ENCODE data around the gene KIF26B.
"Not testable (repeated sequence)": the region's sequence is repeated elsewhere in the genome, so short reads cannot be mapped to it uniquely, and the experiment has no call there.

KIF26B gene

DNA sequence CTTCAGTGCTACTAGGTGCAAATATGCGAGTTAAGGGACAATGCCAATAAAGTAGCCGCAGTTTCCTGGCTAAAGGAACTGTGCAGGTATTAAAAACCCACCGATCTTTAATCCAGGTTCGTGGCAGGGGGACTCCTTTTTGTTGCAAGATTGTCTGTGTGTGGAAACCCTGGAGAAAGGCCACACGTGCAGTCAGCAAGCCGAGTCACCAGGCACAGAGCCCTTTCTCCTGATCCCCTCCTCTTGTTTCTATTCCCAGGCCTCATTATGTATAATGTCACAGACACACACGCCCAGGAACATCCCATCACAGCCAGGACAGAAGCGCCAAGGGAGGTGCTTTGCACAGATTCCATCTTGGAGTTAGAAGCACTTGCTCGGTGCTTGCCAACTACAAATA, 528.9 kb downstream of the KIF26B start:
- no peak for DNase-seq (ENCODE audit: low read depth in 2 of 2)

DNA sequence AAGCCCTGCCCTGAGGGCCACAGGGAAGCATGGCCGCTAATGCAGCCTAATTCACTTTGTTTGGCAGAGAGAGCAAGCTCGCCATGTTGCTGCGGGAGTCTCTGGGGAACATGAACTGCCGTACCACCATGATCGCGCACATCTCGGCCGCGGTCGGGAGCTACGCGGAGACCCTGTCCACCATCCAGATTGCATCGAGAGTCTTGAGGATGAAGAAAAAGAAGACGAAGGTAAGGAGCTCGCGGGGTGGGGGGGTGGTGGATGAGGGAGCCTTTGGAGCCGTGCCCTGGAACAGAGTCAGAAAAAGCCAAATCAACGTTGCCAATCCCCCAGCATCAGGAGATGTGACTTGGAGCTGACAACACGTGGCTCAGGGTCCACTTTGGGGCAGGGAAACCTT, 529.4 kb downstream of the KIF26B start:
- no peak for DNase-seq (ENCODE audit: low read depth in 2 of 2)

DNA sequence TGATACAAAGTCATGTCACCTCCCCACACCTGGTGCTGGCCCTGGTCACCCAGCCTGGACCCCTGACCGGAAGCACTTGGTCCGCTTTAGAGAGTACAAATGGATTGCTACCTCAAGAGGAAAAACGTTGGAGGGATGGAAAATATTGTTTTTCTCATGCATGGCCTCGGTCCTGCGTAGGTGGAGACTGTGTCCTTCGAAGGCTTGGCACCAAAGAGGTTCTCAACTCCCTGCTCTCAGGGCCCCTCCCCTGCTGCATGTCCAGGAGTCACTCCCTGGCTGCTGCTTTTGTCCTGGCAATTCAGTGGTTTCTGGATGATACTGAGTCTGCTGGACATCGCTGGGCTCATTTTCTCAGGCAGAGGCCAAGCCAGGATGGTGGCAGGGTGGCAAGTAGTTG, 529.8 kb downstream of the KIF26B start:
- no peak for DNase-seq (ENCODE audit: low read depth in 2 of 2)

DNA sequence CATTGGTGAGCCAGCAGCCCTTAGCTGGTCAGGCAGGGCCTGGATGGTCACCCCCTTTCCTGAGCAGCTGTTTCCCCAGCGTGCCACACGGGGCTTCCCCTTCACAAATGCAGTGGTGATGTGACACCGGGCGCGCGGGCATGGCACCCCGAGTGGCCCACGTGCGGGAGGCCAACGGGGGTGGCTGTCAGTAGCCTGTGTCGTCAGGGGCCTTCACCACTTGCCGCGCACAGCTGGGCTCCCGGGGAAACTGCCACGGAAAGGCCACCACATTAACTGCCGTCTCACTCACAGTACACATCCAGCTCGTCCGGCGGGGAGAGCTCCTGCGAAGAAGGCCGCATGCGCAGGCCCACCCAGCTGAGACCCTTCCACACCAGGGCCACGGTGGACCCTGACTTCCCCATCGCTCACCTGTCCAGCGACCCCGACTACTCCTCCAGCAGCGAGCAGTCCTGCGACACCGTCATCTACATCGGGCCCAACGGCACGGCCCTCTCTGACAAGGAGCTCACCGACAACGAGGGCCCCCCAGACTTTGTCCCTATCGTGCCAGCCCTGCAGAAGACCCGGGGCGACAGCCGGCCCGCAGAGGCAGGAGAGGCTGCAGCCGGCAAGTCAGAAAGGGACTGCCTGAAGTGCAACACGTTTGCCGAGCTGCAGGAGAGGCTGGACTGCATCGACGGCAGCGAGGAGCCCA, 530.5 kb downstream of the KIF26B start:
- no peak for DNase-seq (ENCODE audit: low read depth in 2 of 2)

DNA sequence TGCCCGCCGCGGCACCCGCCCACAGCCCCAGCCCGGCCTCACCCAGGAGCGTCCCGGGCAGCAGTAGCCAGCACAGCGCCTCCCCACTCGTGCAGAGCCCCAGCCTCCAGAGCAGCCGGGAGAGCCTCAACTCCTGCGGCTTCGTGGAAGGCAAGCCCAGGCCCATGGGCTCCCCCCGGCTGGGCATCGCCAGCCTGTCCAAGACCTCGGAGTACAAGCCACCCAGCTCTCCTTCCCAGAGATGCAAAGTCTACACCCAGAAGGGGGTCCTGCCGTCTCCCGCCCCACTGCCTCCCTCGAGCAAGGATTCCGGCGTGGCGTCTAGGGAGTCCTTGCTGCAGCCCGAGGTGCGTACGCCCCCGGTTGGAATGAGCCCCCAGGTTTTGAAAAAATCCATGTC, 531.2 kb downstream of the KIF26B start:
- DNase-seq (ENCODE audit: low read depth in 2 of 2) = no peak

DNA sequence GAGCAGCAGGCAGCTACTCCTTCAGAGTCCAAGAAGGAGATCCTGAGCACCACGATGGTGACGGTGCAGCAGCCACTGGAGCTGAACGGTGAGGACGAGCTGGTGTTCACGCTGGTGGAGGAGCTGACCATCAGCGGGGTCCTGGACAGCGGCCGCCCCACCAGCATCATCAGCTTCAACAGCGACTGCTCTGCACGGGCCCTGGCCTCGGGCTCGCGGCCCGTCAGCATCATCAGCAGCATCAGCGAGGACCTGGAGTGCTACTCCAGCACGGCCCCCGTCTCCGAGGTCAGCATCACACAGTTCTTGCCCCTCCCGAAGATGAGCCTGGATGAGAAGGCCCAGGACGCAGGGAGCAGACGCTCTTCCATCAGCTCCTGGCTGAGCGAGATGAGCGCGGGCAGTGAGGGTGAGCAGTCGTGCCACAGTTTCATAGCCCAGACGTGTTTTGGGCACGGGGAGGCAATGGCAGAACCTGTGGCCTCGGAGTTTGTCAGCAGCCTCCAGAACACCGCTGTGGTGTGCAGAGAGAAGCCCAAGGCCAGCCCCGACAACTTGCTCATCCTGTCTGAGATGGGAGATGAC, 531.8 kb downstream of the KIF26B start:
- DNase-seq (ENCODE audit: low read depth in 2 of 2) = no peak

DNA sequence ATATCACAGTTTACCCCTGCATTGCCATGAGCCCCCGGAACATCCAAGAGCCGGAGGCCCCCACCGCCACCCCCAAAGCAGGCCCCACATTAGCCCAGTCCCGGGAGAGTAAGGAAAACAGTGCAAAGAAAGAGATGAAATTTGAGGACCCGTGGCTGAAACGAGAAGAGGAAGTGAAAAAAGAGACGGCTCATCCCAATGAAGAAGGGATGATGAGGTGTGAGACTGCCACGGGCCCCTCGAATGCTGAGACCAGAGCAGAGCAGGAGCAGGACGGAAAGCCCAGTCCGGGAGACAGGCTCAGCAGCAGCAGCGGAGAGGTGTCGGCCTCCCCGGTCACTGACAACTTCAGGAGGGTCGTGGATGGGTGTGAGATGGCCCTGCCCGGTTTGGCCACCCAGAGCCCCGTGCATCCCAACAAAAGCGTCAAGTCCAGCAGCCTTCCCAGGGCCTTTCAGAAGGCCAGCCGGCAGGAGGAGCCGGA, 532.4 kb downstream of the KIF26B start:
- no peak for DNase-seq (ENCODE audit: low read depth in 2 of 2)

DNA sequence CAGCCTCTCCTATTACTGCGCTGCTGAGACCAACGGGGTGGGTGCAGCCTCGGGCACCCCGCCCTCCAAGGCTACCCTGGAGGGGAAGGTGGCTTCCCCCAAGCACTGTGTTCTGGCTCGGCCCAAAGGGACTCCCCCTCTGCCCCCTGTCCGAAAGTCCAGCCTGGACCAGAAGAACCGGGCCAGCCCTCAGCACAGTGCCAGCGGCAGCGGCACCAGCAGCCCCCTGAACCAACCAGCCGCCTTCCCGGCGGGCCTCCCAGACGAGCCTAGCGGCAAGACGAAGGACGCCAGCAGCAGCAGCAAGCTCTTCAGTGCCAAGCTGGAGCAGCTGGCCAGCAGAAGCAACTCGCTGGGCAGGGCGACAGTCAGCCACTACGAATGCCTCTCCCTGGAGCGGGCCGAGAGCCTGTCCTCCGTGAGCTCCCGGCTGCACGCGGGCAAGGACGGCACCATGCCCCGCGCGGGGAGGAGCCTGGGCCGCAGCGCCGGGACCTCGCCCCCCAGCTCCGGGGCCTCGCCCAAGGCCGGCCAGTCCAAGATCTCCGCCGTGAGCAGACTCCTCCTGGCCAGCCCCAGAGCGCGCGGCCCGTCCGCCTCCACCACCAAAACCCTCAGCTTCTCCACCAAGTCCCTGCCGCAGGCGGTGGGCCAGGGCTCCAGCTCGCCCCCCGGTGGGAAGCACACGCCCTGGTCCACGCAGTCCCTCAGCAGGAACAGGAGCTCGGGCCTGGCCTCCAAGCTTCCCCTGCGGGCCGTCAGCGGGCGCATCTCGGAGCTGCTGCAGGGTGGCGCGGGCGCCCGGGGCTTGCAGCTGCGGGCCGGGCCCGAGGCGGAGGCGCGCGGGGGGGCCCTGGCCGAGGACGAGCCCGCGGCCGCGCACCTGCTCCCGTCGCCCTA, 533.1 kb downstream of the KIF26B start:
- DNase-seq (ENCODE audit: low read depth in 2 of 2) = no peak

DNA sequence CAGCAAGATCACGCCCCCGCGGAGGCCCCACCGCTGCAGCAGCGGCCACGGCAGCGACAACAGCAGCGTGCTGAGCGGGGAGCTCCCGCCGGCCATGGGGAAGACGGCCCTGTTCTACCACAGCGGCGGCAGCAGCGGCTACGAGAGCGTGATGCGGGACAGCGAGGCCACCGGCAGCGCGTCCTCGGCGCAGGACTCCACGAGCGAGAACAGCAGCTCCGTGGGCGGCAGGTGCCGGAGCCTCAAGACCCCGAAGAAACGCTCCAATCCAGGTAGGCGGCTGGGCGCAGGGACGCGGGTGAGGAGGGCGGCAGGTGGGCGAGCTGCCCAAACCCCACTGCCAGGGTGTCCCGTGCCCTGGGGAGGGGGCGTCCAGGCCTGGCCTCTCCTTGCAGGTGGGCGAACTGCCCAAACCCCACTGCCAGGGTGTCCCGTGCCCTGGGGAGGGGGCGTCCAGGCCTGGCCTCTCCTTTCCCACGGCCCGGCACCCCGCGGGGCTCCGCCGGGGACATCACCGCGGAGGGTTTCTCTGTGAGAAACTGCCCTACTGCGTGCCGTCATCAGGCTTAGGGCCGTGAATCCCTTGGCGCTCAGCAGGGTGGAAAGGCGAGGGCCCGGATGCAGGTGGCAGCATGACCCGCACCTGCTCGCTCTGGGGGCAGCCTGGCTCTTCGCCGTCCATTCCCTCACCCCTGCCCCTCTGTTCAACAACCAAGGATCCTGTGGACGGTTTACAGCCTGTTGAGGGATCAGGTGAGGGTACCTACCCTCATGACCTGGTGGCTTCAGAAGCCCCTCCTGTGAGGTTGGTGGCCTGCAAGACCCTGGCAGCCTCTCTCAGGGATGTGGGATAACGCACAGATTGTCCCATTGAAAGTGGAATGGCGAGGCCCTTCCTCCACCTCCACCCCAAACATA, 534.0 kb downstream of the KIF26B start:
- DNase-seq (ENCODE audit: low read depth in 2 of 2) = no peak

DNA sequence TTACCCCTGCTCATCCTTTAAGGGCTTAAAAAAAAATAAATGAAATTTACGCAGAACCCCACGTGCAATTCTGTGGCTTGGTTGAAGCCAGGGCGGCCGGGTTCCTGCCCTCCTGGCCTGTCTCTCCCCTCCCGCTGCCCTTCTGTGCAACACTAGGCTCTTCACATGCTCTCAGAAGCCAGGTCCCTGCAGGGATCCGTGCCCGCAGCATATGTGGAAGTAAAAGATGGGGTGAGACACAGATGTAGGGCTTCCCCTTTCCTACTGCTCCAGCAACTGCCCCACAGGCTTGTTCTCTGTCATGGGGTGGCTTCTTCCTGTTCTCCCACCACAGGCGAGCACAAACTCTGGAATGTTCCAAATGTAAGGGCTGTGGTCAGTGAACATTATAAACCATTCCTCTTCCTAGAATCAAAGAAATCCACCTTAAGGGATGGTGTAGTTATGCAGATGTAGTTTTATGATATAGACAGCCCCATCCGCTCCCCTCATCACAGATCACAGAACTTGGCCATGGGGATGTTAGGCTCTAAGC, 535.4 kb downstream of the KIF26B start:
- no peak for DNase-seq (ENCODE audit: low read depth in 2 of 2)

DNA sequence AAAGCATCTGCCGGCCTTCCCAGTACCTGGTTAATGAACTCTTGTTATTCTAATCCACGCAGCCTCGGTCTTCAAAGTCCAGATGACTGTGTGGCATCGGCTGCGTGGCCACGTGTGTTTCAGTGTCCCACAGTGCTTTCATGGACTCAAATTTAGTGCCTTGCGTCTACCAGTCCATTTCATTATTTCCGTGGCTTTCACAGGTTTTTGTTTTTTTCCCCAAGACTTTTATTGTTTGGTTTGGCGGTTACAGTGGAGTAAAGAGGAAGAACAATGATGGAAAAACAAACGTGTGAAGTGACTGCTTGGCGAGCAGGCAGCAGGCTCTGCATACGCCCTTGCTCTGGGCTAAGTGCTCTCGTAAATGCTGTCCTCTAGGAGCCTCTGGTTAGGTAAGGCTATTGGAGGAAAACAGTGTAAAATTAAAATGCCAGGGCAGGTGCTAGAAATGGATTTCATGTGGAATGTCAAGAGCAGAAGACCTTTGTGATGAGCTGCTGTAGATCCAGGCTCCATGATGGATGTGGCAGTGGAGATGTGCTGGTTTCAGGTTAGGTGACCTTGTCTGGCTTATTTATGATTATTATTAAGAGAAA, 536.3 kb downstream of the KIF26B start:
- DNase-seq (ENCODE audit: low read depth in 2 of 2) = no peak

DNA sequence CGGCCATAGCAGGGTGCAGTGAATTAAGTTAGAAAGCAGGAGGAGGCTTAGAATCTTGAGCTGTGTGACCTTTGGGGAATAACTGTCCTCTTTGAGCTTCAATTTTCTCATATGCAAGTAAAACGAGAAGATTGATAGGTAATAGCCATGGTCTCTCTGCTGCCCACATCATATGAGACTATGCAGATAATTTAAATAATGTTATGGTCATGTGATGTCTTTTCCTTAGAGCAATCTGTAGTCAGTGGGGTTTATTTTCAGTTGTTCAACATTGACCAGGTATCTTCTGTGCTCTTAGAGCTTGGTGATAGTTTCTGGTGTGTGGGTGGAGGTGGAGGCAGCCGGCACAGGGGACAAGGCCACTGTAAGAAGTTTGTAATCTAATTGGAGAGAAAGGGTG, 537.1 kb downstream of the KIF26B start:
- DNase-seq (ENCODE audit: low read depth in 2 of 2) = no peak

DNA sequence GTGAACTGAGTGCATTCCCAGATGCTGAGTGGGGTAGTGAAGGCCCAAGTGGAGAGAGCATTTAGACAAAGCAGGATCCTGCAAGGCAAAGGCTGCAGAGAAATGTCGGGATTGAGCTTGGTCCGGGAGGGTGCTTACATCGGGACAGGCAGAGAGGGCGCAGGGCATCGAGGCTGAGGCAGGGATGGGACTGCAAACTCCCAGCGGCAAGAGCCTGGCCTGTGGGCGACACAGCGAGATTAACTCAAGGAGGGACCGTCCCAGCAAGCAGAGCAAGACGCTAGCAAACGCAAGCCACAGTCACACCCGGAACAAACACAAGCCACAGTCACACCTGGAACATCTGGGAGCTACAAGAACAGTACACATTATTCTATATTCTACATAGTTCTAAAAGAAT, 537.5 kb downstream of the KIF26B start:
- no peak for DNase-seq (ENCODE audit: low read depth in 2 of 2)

DNA sequence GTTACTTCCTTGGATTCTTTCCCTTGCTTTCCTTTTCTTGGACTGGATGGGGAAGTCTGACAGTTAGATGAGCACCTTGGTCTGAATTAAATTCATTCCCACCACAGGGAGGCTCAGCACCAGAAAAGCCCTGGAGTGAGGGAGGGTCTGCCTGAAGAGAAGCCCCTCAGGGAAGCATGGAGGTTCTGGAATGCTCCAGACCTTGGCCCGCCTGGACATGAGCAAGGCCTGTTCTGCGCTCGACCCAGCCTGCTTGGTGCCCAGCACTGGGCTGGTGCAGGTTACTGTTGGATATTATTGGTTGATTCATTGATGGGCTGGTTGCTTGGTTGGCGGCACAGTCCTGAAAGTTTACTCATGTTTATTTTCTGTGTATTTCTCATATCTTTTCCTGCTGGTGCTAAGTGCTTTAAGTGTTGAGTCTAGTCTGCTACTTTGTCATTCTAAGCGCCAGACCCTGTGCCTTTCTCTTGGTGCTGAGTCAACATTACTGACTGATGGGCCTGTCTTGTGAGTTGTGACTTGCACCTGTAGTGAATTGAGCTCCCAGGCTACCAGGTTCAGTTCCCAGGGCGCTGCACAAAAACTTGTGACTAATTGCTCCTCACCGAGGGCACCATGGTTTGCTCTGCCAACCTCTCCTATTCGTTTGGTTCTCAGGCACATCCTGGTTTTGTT, 538.5 kb downstream of the KIF26B start:
- DNase-seq (ENCODE audit: low read depth in 2 of 2) = no peak

DNA sequence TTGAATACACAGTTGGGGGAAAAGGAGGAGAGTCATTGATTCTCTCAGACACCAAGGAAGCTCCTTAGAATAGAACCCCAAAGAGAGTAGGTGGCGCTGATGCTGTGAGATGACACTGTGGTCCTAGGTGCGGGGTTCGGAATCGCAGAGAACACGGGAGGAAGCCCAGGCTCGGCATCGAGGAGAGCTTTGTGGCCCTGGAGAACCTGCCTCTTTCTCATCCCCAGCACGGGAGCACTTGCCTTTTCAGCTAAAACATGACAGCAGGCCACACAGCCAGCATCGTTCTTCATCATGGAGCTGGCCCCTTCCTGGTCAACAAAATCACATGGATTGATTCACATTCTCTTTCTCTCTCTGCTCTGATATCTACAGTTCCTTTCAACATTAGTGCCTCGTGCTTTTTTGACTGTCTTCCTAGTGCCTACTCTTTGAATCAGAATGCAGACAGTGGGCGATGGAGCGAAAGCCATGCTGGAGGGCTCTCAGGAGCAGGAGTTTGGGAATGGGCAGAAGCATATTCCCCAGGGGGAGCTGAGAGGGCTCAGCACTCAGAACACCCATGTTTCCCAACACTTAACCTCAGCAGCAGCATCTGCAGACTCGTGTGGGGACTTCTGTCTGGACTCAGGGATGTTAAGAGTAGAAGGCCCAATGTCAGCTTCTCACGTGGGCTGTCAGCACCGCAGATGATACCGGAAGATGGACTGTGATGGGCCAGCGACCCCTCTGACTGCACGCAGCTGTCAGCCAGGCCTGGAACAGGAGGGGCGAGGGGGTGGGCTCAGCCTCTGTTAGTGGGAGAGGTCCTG, 539.4 kb downstream of the KIF26B start:
- DNase-seq (ENCODE audit: low read depth in 2 of 2) = no peak

DNA sequence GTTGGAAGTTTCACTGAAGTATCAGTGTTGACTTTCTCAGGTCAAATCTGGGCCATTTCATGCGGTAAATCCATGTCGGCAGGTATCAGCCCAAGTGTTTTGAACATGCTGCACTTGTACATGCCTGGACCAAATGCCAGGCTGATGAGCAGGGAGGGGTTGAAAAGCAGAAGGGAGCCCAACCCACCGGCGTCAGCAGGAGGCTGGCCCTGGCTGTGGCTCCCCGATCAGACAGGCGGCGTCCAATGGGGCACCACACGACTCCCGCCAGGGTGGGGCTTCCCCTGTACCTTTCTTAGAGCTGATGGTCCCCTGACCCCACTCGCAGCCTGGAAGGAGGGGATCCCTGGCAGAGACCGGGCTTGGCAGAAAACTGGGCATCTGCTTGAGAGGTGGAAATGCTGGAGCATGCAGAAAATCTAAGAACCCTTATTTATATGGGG, 540.0 kb downstream of the KIF26B start:
- no peak for DNase-seq (ENCODE audit: low read depth in 2 of 2)

DNA sequence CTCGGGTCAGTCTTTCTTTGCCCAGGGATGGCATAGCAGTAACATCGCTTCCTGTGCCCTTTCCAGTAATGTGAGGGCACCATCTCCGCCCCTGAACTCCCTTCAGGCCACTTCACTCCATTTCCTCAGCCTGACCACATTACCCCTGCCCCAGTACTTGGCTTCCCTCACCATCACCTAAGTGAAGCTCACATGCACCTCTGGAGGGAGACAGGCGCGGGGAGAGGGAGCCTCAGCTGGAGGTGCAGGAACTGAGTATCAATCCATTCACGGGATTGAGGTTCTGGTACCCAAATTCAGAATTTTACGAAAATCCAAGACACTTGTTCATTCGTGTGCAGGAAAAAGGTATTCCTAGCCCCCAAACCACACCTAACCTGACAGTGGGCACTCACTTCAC, 540.4 kb downstream of the KIF26B start:
- DNase-seq (ENCODE audit: low read depth in 2 of 2) = no peak

DNA sequence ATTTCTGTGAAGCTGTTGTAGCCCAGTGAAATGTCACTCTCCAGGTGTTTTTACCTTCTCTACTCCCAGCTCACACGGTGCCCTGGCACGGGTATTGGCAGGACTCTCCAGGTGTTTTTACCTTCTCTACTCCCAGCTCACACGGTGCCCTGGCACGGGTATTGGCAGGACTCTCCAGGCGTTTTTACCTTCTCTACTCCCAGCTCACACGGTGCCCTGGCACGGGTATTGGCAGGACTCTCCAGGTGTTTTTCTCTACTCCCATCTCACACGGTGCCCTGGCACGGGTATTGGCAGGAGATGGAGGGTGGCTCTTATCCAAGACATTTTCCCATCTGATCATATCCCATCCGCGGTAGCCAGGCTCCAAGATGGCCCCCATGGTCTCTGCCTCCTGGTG, 540.9 kb downstream of the KIF26B start:
- DNase-seq (ENCODE audit: low read depth in 2 of 2) = not testable (repeated sequence)

DNA sequence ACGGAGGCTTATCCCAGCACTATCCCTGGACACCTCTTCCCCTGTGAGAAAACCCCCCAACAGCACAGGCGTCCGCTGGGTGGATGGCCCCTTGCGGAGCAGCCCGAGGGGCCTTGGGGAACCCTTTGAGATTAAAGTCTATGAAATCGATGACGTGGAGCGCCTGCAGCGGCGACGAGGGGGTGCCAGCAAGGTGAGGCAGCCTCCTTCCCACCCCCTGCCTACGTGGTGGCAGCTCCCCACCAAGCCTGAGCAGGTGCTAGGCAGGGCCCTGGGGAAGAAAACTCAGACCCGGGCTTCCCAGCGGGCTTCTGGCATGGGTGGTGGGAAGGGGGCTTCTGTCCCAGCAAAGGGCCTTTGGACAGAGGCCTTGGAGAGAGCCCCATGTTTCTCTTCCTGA, 543.3 kb downstream of the KIF26B start:
- no peak for DNase-seq (ENCODE audit: low read depth in 2 of 2)
